Neural cell (in vitro differentiated cells): ENCODE measurements around the gene GNG2. TPM values are rescaled to one million over a fixed set of nuclear protein-coding genes. Genes with fewer than 3 reads are reported as not detected.
A peak's percentile ranks its signal among the peaks of the same experiment; 100 is the strongest.

Source experiments
- H2AFZ ChIP-seq: fragments of 200-600, 300-800 bp; sonication (generic), shearing (Covaris generic); 2 replicates; pipeline ENCODE4 v1.6.0; 2014; ENCODE audit warnings: low read depth, mild to moderate bottlenecking, antibody characterized with exemption, low read length, moderate library complexity
- H3F3A ChIP-seq: fragments of 200-600 bp; shearing (Covaris generic); 2 replicates; pipeline ENCODE4 v1.6.1; 2016; ENCODE audit warnings: mild to moderate bottlenecking, moderate library complexity, mixed read lengths, antibody characterized with exemption, low read length; ENCODE audit not compliant: insufficient read depth, poor library complexity, severe bottlenecking
- H3K27ac ChIP-seq: fragments of 200-600, 300-800 bp; sonication (generic), shearing (Covaris generic); 2 replicates; pipeline ENCODE4 v1.5.1; 2014; ENCODE audit warnings: mild to moderate bottlenecking, low read length, moderate library complexity
- H3K27me3 ChIP-seq: fragments of 300-800, 200-600 bp; sonication (generic), shearing (Covaris generic); 2 replicates; pipeline ENCODE4 v1.6.0; 2014; ENCODE audit warnings: mild to moderate bottlenecking, low read depth, low read length, moderate library complexity; ENCODE audit not compliant: insufficient read depth
- H3K36me3 ChIP-seq: fragments of 300-800, 200-600 bp; sonication (generic), shearing (Covaris generic); 2 replicates; pipeline ENCODE4 v1.5.1; 2014; ENCODE audit warnings: mild to moderate bottlenecking, antibody characterized with exemption, low read length, moderate library complexity; ENCODE audit not compliant: insufficient read depth
- H3K4me2 ChIP-seq: fragments of 300-800, 200-600 bp; sonication (generic), shearing (Covaris generic); 2 replicates; pipeline ENCODE4 v1.6.0; 2014; ENCODE audit warnings: mild to moderate bottlenecking, low read length
- H3K4me3 ChIP-seq: fragments of 300-800, 200-600 bp; sonication (generic), shearing (Covaris generic); 2 replicates; pipeline ENCODE4 v1.5.1; 2014; ENCODE audit warnings: mild to moderate bottlenecking, low read length, moderate library complexity
- H3K79me2 ChIP-seq: fragments of 200-600 bp; shearing (Covaris generic); replicated peaks from 2 replicates; pipeline ENCODE4 v1.6.0; 2014; ENCODE audit warnings: mild to moderate bottlenecking, low read length, moderate library complexity; ENCODE audit not compliant: insufficient read depth
- H3K9ac ChIP-seq: fragments of 300-800, 200-600 bp; sonication (generic), shearing (Covaris generic); 2 replicates; pipeline ENCODE4 v1.6.1; 2016; ENCODE audit warnings: mild to moderate bottlenecking, low read length, mixed read lengths
- H3K9me2 ChIP-seq: fragments of 200-600 bp; shearing (Covaris generic); 2 replicates; pipeline ENCODE4 v1.6.1; 2016; ENCODE audit warnings: mild to moderate bottlenecking, low read length, mixed read lengths; ENCODE audit not compliant: insufficient read depth
- H3K9me3 ChIP-seq: fragments of 200-600, 300-800 bp; sonication (generic), shearing (Covaris generic); 2 replicates; pipeline ENCODE4 v1.6.1; 2016; ENCODE audit warnings: mild to moderate bottlenecking, mixed run types, low read length, moderate library complexity, mixed read lengths
- H4K20me1 ChIP-seq: fragments of 200-600 bp; shearing (Covaris generic); 2 replicates; pipeline ENCODE4 v1.6.1; 2016; ENCODE audit warnings: mild to moderate bottlenecking, mixed run types; ENCODE audit not compliant: insufficient read depth
- CTCF ChIP-seq: fragments of 450-650 bp; IDR thresholded peaks from 2 replicates; pipeline ENCODE4 v1.5.1; 2014; ENCODE audit warnings: antibody characterized with exemption, mild to moderate bottlenecking, moderate library complexity; ENCODE audit not compliant: poor library complexity, severe bottlenecking
- EP300 ChIP-seq: fragments of 450-650 bp; conservative IDR thresholded peaks from 2 replicates; pipeline ENCODE4 v1.6.1; 2014; ENCODE audit warnings: antibody characterized with exemption, mild to moderate bottlenecking, moderate library complexity; ENCODE audit not compliant: poor library complexity, severe bottlenecking
- EZH2 ChIP-seq: fragments of 200-600, 300-800 bp; shearing (Covaris generic), sonication (generic); IDR thresholded peaks from 2 replicates; pipeline ENCODE4 v1.6.1; 2014; ENCODE audit warnings: antibody characterized with exemption, low read length, borderline replicate concordance, mild to moderate bottlenecking; ENCODE audit not compliant: insufficient read depth, poor library complexity, severe bottlenecking
- MXI1 ChIP-seq: fragments of 450-650 bp; conservative IDR thresholded peaks from 2 replicates; pipeline ENCODE4 v1.6.1; 2014; ENCODE audit warnings: antibody characterized with exemption, mild to moderate bottlenecking; ENCODE audit not compliant: poor library complexity, severe bottlenecking
- POLR2AphosphoS5 ChIP-seq: IDR thresholded peaks from 2 replicates; pipeline ENCODE4 v1.6.1; 2012
- RAD21 ChIP-seq: fragments of 450-650 bp; conservative IDR thresholded peaks from 2 replicates; pipeline ENCODE4 v1.6.1; 2014; ENCODE audit warnings: antibody characterized with exemption, mild to moderate bottlenecking, moderate library complexity
- REST ChIP-seq: IDR thresholded peaks from 2 replicates; pipeline ENCODE4 v1.6.1; 2012; ENCODE audit warnings: borderline replicate concordance
- SMC3 ChIP-seq: fragments of 450-650 bp; conservative IDR thresholded peaks from 2 replicates; pipeline ENCODE4 v1.6.1; 2014; ENCODE audit warnings: antibody characterized with exemption, mild to moderate bottlenecking, moderate library complexity; ENCODE audit not compliant: poor library complexity
- TAF1 ChIP-seq: IDR thresholded peaks from 2 replicates; pipeline ENCODE4 v1.6.1; 2012; ENCODE audit warnings: low read depth
- polyA plus RNA-seq: library from polyadenylated mRNA; depleted of rRNA; stranded (reverse); fragments of >200 nt; gene quantifications from 2 replicates; pipeline ENCODE4 v1.2.3, GENCODE V29; 2014

Gene GNG2
- polyA plus RNA-seq, 1 donor from 2014 or later = 515 TPM

GRCh38 chr14:51979088-51979709 is 118.8 kb downstream of the GNG2 start:
- H3K4me3 ChIP-seq = no peak overlapping the region
- H3K79me2 ChIP-seq = no peaks in the 10 kb centered on the region
- no peaks in the 10 kb centered on the region for H4K20me1 ChIP-seq
- no peak overlapping the region for H2AFZ ChIP-seq
- no peaks in the 10 kb centered on the region for H3K27me3 ChIP-seq
- no peak overlapping the region for H3K4me2 ChIP-seq
- H3K9me2 ChIP-seq = no peaks in the 10 kb centered on the region
- H3F3A ChIP-seq = no peaks in the 10 kb centered on the region
- no peaks in the 10 kb centered on the region for H3K36me3 ChIP-seq
- no peak overlapping the region for H3K9ac ChIP-seq
- H3K27ac ChIP-seq = no peak overlapping the region
- no peaks in the 10 kb centered on the region for H3K9me3 ChIP-seq
- TF ChIP-seq CTCF (peak; percentile 92), REST (no peak), SMC3 (peak; percentile 92), EP300 (no peak), POLR2AphosphoS5 (no peak), EZH2 (no peak), TAF1 (no peak), RAD21 (peak; percentile 84), MXI1 (no peak)

DNA sequence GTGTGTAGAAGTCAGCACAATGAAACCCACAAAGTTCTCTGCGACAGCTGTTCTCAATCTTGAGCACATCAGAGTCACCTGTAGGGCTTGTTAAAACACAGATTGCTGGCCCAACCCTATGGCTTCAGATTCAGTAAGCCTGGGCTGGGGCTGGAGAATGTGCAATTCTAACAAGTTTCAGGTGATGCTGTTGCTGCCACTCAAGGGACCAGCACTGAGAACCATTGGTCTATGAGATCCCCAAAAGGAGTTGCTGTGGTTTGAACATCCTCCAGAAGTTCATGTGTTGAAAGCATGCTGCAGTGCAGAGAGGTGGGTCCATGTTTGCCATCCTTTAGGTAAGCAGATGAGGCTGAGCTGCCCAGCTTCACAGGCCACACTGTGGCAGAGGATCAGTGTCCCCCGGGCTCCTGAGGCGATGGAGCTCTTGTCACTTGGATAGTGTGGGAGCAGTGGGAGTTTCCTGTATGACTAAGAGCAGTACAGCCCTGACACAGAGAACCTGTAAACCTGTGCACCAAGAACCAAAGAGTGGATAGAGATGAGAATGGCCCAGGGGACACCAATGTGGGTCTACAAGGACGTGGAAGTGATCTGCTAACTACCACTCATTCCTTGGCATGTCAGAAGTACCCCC is 120.9 kb downstream of the GNG2 start:
- no peak overlapping the region for H3K4me3 ChIP-seq
- no peaks in the 10 kb centered on the region for H3F3A ChIP-seq
- TF ChIP-seq CTCF (no peak), POLR2AphosphoS5 (no peak), RAD21 (no peak), REST (no peak), EP300 (no peak)
- H3K79me2 ChIP-seq = no peaks in the 10 kb centered on the region
- no peaks in the 10 kb centered on the region for H3K27me3 ChIP-seq
- no peaks in the 10 kb centered on the region for H4K20me1 ChIP-seq
- no peak overlapping the region for H3K9ac ChIP-seq
- H2AFZ ChIP-seq = no peak overlapping the region
- no peaks in the 10 kb centered on the region for H3K9me3 ChIP-seq
- no peak overlapping the region for H3K27ac ChIP-seq
- no peaks in the 10 kb centered on the region for H3K36me3 ChIP-seq
- no peak overlapping the region for H3K4me2 ChIP-seq
- H3K9me2 ChIP-seq = no peaks in the 10 kb centered on the region
